GM23338 (cell line): ENCODE results near the gene REG4. TPM values are rescaled to one million over a fixed set of nuclear protein-coding genes. Genes with fewer than 3 reads are reported as not detected.
A peak's percentile ranks its signal among the peaks of the same experiment; 100 is the strongest.

ENCODE experiments used
- ATAC-seq: fragments of 200-7000 bp; cut with Tn5 transposase; 3 replicates; pipeline ENCODE4 v1.9.1; 2020
- DNase-seq: peaks from one replicate; pipeline ENCODE4 v3.0.0-alpha.2; 2015; ENCODE audit warnings: low spot score
- H2AFZ ChIP-seq: fragments of 200-600 bp; sonication (generic); 2 replicates; pipeline ENCODE4 v1.8.0; 2016; ENCODE audit warnings: antibody characterized with exemption, mild to moderate bottlenecking, moderate library complexity
- H3F3A ChIP-seq: fragments of 200-600 bp; sonication (generic); replicated peaks from 2 replicates; pipeline ENCODE4 v1.8.0; 2017; ENCODE audit warnings: antibody characterized with exemption, mixed run types, low read depth
- H3K27ac ChIP-seq: fragments of 200-600 bp; sonication (generic); 2 replicates; pipeline ENCODE4 v1.6.1; 2016; ENCODE audit warnings: low read depth
- H3K27me3 ChIP-seq: fragments of 200-600 bp; sonication (generic); 2 replicates; pipeline ENCODE4 v1.8.0; 2016; ENCODE audit warnings: mild to moderate bottlenecking, mixed run types, moderate library complexity; ENCODE audit not compliant: insufficient read depth
- H3K36me3 ChIP-seq: fragments of 200-600 bp; sonication (generic); 2 replicates; pipeline ENCODE4 v1.8.0; 2016; ENCODE audit warnings: mild to moderate bottlenecking; ENCODE audit not compliant: insufficient read depth
- H3K4me1 ChIP-seq: fragments of 200-600 bp; sonication (generic); 2 replicates; pipeline ENCODE4 v1.8.0; 2016; ENCODE audit warnings: mild to moderate bottlenecking, moderate library complexity; ENCODE audit not compliant: insufficient read depth
- H3K4me2 ChIP-seq: fragments of 200-600 bp; sonication (generic); 2 replicates; pipeline ENCODE4 v1.7.1; 2017; ENCODE audit warnings: mixed run types
- H3K4me3 ChIP-seq: fragments of 200-600 bp; sonication (generic); 2 replicates; pipeline ENCODE4 v1.6.1; 2016; ENCODE audit warnings: mixed run types
- H3K79me2 ChIP-seq: fragments of 200-600 bp; sonication (generic); replicated peaks from 2 replicates; pipeline ENCODE4 v1.8.0; 2017; ENCODE audit warnings: mild to moderate bottlenecking; ENCODE audit not compliant: insufficient read depth
- H3K9me2 ChIP-seq: fragments of 200-600 bp; sonication (generic); 2 replicates; pipeline ENCODE4 v1.8.0; 2017; ENCODE audit not compliant: insufficient read depth
- H4K20me1 ChIP-seq: fragments of 200-600 bp; sonication (generic); replicated peaks from 2 replicates; pipeline ENCODE4 v1.8.0; 2017; ENCODE audit warnings: mild to moderate bottlenecking; ENCODE audit not compliant: insufficient read depth
- H3K27ac Mint-ChIP-seq: 2 replicates; pipeline ENCODE4 v1.8.0; 2020; ENCODE audit warnings: inconsistent platforms, mild to moderate bottlenecking, moderate library complexity, mixed read lengths
- H3K27me3 Mint-ChIP-seq: 3 replicates; pipeline ENCODE4 v1.8.0; 2022; ENCODE audit warnings: low read depth, mild to moderate bottlenecking, moderate library complexity, mixed read lengths, inconsistent platforms; ENCODE audit not compliant: insufficient read depth, poor library complexity
- H3K36me3 Mint-ChIP-seq: 3 replicates; pipeline ENCODE4 v1.8.0; 2021; ENCODE audit warnings: low read depth, mild to moderate bottlenecking, inconsistent platforms, moderate library complexity, mixed read lengths
- H3K4me1 Mint-ChIP-seq: 3 replicates; pipeline ENCODE4 v1.8.0; 2020; ENCODE audit warnings: mild to moderate bottlenecking, inconsistent platforms, mixed read lengths
- H3K4me3 Mint-ChIP-seq: 3 replicates; pipeline ENCODE4 v1.8.0; 2021; ENCODE audit warnings: moderate library complexity, mild to moderate bottlenecking, inconsistent platforms, mixed read lengths
- H3K9me3 Mint-ChIP-seq: 3 replicates; pipeline ENCODE4 v1.8.0; 2020; ENCODE audit warnings: moderate library complexity, mild to moderate bottlenecking, inconsistent platforms, mixed read lengths
- JUNB ChIP-seq: IDR thresholded peaks from one replicate; pipeline ENCODE4 v1.6.1; 2016; ENCODE audit warnings: antibody characterized with exemption; ENCODE audit not compliant: unreplicated experiment
- polyA plus RNA-seq: library from polyadenylated mRNA; unstranded; fragments of >200 nt; fragmentation: Nextera tagmentation; extraction: Ambion mirVana; gene quantifications from 2 replicates; pipeline ENCODE4 v1.2.1, GENCODE V29; 2016
- total RNA-seq: library from RNA; depleted of rRNA; stranded (reverse); fragments of >200 nt; shearing (Covaris generic); gene quantifications from 2 replicates; pipeline ENCODE4 v1.2.3, GENCODE V29; 2014
- TF ChIP-seq, protein P1 (sequence below): IDR thresholded peaks from 2 replicates; pipeline ENCODE4 v1.6.1; 2016; ENCODE audit warnings: antibody characterized with exemption
- TF ChIP-seq, protein P2 (sequence below): fragments of 250-450 bp; sonication (Bioruptor Pico); IDR thresholded peaks from 2 replicates; pipeline ENCODE4 v1.5.0; 2020; ENCODE audit warnings: mild to moderate bottlenecking, moderate library complexity

REG4 gene
- total and polyA plus RNA-seq, 2 experiments from 2014 or later, result not detected

DNA sequence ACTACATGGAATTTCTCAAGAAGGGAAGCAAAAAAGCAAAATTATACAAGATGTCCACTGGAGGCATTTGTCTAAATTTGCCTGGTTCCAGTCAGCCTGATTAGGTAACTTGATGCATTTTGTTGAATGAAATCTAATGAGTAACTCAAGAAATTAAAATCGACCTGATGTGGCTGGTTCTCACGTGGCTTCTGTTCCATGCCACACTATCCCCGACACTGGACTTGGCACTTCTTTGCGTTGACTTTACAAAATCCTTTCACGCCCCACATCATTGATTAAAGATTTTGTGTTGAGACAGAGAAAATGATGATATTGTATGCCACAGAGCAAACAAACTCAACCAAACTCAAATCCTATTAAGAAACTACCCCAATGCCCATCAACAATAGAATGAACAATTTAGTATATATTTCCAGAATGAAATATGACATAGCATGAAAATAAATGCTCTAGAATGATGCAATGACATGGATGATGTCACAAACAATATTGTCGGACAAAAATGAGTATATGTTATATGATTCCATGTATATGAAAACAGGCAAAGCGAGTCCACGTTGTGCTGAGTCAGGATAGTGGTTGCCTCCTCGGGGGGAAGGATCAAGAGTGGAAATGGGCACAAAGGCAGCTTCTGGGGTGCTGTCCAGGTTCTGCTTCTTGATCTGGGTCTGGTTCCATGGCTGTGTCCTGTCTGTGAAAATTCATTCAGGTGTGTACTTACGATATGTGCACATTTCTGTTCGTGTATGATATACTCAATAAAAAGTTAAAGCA is 29.6 kb downstream of the REG4 start:
- no peaks in the 10 kb centered on the region for H3K27me3 ChIP-seq
- no peaks in the 10 kb centered on the region for H3K36me3 Mint-ChIP-seq
- H3K4me1 Mint-ChIP-seq, result peaks cover 10% of the 10 kb centered on the region; the same call in 2 of the 3 replicates
- no peaks in the 10 kb centered on the region for H3K4me1 ChIP-seq
- no peaks in the 10 kb centered on the region for H3K36me3 ChIP-seq
- no peaks in the 10 kb centered on the region for H3K9me3 Mint-ChIP-seq
- H2AFZ ChIP-seq, result no peak overlapping the region
- no peak overlapping the region for H3K4me2 ChIP-seq
- no peaks in the 10 kb centered on the region for H4K20me1 ChIP-seq
- no peaks in the 10 kb centered on the region for H3K27me3 Mint-ChIP-seq
- DNase-seq (no peak), ATAC-seq (no peak)
- H3K27ac Mint-ChIP-seq, result no peak overlapping the region
- H3K9me2 ChIP-seq, result no peaks in the 10 kb centered on the region
- no peaks in the 10 kb centered on the region for H3K79me2 ChIP-seq
- no peak overlapping the region for H3K4me3 Mint-ChIP-seq
- H3F3A ChIP-seq, result no peaks in the 10 kb centered on the region
- H3K27ac ChIP-seq, result no peak overlapping the region
- TF ChIP-seq, protein P1, sequence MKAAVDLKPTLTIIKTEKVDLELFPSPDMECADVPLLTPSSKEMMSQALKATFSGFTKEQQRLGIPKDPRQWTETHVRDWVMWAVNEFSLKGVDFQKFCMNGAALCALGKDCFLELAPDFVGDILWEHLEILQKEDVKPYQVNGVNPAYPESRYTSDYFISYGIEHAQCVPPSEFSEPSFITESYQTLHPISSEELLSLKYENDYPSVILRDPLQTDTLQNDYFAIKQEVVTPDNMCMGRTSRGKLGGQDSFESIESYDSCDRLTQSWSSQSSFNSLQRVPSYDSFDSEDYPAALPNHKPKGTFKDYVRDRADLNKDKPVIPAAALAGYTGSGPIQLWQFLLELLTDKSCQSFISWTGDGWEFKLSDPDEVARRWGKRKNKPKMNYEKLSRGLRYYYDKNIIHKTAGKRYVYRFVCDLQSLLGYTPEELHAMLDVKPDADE, result no peak
- H3K4me3 ChIP-seq, result no peak overlapping the region

GRCh38 chr1:119779869-119780356 is 31.3 kb downstream of the REG4 start:
- Histone ChIP-seq H3K4me2 (no peak overlapping the region), H3F3A (no peaks in the 10 kb centered on the region), H3K27ac (no peak overlapping the region), H3K36me3 (no peaks in the 10 kb centered on the region), H3K9me2 (no peaks in the 10 kb centered on the region), H3K4me3 (no peak overlapping the region), H2AFZ (peak overlapping the region; percentile 86; the same call in 1 of the 2 replicates), H3K79me2 (no peaks in the 10 kb centered on the region), H3K27me3 (no peaks in the 10 kb centered on the region), H3K4me1 (no peaks in the 10 kb centered on the region), H4K20me1 (no peaks in the 10 kb centered on the region)
- Mint-ChIP-seq H3K9me3 (no peaks in the 10 kb centered on the region), H3K4me3 (no peak overlapping the region), H3K27ac (no peak overlapping the region), H3K36me3 (no peaks in the 10 kb centered on the region), H3K4me1 (peaks cover 5% of the 10 kb centered on the region; the same call in 2 of the 3 replicates), H3K27me3 (no peaks in the 10 kb centered on the region)
- DNase-seq (no peak), ATAC-seq (peak; percentile 38; the same call in 2 of the 3 replicates)
- no peak for TF ChIP-seq JUNB

DNA sequence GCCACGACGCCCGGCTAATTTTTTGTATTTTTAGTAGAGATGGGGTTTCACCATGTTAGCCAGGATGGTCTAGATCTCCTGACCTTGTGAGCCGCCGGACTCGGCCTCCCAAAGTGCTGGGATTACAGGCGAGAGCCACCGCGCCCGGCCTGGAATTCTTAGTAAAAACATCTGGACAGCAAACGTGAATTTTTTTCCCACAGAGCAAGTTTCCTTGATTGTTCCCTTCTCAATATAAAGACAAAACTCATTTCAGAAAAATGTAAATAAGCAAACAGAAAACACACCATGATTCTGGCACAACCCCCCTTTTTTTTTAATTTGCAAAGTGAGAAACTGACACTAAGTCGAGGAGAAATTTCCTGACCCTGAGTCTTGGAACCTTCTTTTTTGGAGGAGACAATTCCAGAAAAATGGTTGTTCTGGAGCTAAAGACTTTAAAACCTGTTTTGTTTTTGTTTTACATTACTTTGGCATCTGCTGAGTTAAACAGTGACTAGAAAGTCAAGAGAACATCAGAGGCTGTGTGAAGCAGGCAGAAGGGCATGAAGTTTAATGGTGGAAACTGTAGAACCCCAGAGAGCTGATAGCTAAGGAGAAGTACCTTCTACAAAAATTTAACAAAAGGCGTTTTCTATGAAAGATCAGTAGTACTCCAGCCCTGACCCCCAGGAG is 32.2 kb downstream of the REG4 start:
- no peaks in the 10 kb centered on the region for H3K9me2 ChIP-seq
- ATAC-seq, result no peak
- no peaks in the 10 kb centered on the region for H4K20me1 ChIP-seq
- Mint-ChIP-seq H3K4me1 (peaks cover 6% of the 10 kb centered on the region; the same call in 2 of the 3 replicates), H3K27me3 (no peaks in the 10 kb centered on the region), H3K27ac (no peak overlapping the region), H3K36me3 (no peaks in the 10 kb centered on the region), H3K9me3 (no peaks in the 10 kb centered on the region), H3K4me3 (no peak overlapping the region)
- H3K4me2 ChIP-seq, result no peak overlapping the region
- no peaks in the 10 kb centered on the region for H3F3A ChIP-seq
- no peak for DNase-seq
- H2AFZ ChIP-seq, result peak overlapping the region; percentile 86; the same call in 1 of the 2 replicates
- no peaks in the 10 kb centered on the region for H3K36me3 ChIP-seq
- H3K4me3 ChIP-seq, result no peak overlapping the region
- H3K79me2 ChIP-seq, result no peaks in the 10 kb centered on the region
- no peak overlapping the region for H3K27ac ChIP-seq
- peaks cover 3% of the 10 kb centered on the region; the same call in 1 of the 2 replicates for H3K4me1 ChIP-seq
- no peaks in the 10 kb centered on the region for H3K27me3 ChIP-seq
- TF ChIP-seq, protein P2, sequence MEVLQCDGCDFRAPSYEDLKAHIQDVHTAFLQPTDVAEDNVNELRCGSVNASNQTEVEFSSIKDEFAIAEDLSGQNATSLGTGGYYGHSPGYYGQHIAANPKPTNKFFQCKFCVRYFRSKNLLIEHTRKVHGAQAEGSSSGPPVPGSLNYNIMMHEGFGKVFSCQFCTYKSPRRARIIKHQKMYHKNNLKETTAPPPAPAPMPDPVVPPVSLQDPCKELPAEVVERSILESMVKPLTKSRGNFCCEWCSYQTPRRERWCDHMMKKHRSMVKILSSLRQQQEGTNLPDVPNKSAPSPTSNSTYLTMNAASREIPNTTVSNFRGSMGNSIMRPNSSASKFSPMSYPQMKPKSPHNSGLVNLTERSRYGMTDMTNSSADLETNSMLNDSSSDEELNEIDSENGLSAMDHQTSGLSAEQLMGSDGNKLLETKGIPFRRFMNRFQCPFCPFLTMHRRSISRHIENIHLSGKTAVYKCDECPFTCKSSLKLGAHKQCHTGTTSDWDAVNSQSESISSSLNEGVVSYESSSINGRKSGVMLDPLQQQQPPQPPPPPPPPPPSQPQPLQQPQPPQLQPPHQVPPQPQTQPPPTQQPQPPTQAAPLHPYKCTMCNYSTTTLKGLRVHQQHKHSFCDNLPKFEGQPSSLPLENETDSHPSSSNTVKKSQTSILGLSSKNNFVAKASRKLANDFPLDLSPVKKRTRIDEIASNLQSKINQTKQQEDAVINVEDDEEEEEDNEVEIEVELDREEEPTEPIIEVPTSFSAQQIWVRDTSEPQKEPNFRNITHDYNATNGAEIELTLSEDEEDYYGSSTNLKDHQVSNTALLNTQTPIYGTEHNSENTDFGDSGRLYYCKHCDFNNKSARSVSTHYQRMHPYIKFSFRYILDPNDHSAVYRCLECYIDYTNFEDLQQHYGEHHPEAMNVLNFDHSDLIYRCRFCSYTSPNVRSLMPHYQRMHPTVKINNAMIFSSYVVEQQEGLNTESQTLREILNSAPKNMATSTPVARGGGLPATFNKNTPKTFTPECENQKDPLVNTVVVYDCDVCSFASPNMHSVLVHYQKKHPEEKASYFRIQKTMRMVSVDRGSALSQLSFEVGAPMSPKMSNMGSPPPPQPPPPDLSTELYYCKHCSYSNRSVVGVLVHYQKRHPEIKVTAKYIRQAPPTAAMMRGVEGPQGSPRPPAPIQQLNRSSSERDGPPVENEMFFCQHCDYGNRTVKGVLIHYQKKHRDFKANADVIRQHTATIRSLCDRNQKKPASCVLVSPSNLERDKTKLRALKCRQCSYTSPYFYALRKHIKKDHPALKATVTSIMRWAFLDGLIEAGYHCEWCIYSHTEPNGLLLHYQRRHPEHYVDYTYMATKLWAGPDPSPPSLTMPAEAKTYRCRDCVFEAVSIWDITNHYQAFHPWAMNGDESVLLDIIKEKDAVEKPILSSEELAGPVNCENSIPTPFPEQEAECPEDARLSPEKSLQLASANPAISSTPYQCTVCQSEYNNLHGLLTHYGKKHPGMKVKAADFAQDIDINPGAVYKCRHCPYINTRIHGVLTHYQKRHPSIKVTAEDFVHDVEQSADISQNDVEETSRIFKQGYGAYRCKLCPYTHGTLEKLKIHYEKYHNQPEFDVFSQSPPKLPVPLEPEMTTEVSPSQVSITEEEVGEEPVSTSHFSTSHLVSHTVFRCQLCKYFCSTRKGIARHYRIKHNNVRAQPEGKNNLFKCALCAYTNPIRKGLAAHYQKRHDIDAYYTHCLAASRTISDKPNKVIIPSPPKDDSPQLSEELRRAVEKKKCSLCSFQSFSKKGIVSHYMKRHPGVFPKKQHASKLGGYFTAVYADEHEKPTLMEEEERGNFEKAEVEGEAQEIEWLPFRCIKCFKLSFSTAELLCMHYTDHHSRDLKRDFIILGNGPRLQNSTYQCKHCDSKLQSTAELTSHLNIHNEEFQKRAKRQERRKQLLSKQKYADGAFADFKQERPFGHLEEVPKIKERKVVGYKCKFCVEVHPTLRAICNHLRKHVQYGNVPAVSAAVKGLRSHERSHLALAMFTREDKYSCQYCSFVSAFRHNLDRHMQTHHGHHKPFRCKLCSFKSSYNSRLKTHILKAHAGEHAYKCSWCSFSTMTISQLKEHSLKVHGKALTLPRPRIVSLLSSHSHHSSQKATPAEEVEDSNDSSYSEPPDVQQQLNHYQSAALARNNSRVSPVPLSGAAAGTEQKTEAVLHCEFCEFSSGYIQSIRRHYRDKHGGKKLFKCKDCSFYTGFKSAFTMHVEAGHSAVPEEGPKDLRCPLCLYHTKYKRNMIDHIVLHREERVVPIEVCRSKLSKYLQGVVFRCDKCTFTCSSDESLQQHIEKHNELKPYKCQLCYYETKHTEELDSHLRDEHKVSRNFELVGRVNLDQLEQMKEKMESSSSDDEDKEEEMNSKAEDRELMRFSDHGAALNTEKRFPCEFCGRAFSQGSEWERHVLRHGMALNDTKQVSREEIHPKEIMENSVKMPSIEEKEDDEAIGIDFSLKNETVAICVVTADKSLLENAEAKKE (CRISPR knock-in tag), result no peak
